ENCODE measurements around the gene ERRFI1.

The ERRFI1 gene

GRCh38 chr1:8051650-8052049, 25.5 kb upstream of the ERRFI1 start:
- TF ChIP-seq YY1 (IDR thresholded peaks at IDR 0.05; ENCODE audit: low read depth) (no peak), TAF1 (IDR thresholded peaks at IDR 0.05; ENCODE audit: low read depth) (no peak), ZBTB7A (IDR thresholded peaks at IDR 0.05; ENCODE audit: low read depth) (no peak), TCF12 (IDR thresholded peaks at IDR 0.05; ENCODE audit: low read depth) (no peak), TEAD4 (IDR thresholded peaks at IDR 0.05) (no peak), CREB1 (IDR thresholded peaks at IDR 0.05; ENCODE audit: low read depth) (no peak), EP300 (IDR thresholded peaks at IDR 0.05; ENCODE audit: borderline replicate concordance) (no peak), EGR1 (IDR thresholded peaks at IDR 0.05) (no peak), REST (IDR thresholded peaks at IDR 0.05; ENCODE audit: low read depth) (no peak), MAX (IDR thresholded peaks at IDR 0.05) (no peak), RAD21 (IDR thresholded peaks at IDR 0.05; ENCODE audit: low read depth) (no peak), FOXM1 (IDR thresholded peaks at IDR 0.05; ENCODE audit: borderline replicate concordance, low read depth) (no peak), CEBPB (IDR thresholded peaks at IDR 0.05) (no peak), USF1 (IDR thresholded peaks at IDR 0.05) (no peak), NFIC (IDR thresholded peaks at IDR 0.05) (no peak)

- TF ChIP-seq CEBPB (IDR thresholded peaks at IDR 0.05) (peak; percentile 92), NFIC (IDR thresholded peaks at IDR 0.05) (0 out of 2 replicates have a peak, but pooled peaks have one; percentile 32), USF1 (IDR thresholded peaks at IDR 0.05) (no peak)
These were observed 21.8 kb upstream of the ERRFI1 start for GRCh38 chr1:8047686-8048445.

GRCh38 chr1:8047112-8047511, 21.0 kb upstream of the ERRFI1 start:
- TF ChIP-seq CEBPB (IDR thresholded peaks at IDR 0.05) (peak; percentile 62; the same call in 1 of the 2 replicates), REST (IDR thresholded peaks at IDR 0.05; ENCODE audit: low read depth) (no peak), ZBTB7A (IDR thresholded peaks at IDR 0.05; ENCODE audit: low read depth) (no peak)

GRCh38 chr1:8046391-8046790, 20.3 kb upstream of the ERRFI1 start:
- TF ChIP-seq YY1 (IDR thresholded peaks at IDR 0.05; ENCODE audit: low read depth): no peak
- no peak for TF ChIP-seq RAD21 (IDR thresholded peaks at IDR 0.05; ENCODE audit: low read depth)
- TF ChIP-seq EP300 (IDR thresholded peaks at IDR 0.05; ENCODE audit: borderline replicate concordance): no peak; the same call in 1 of the 2 replicates
- no peak for TF ChIP-seq NFIC (IDR thresholded peaks at IDR 0.05)
- no peak for TF ChIP-seq REST (IDR thresholded peaks at IDR 0.05; ENCODE audit: low read depth)
- no peak for TF ChIP-seq MAX (IDR thresholded peaks at IDR 0.05)
- TF ChIP-seq CEBPB (IDR thresholded peaks at IDR 0.05): no peak
- TF ChIP-seq EGR1 (IDR thresholded peaks at IDR 0.05): no peak

GRCh38 chr1:8043621-8044020, 17.5 kb upstream of the ERRFI1 start:
- TF ChIP-seq RAD21 (IDR thresholded peaks at IDR 0.05; ENCODE audit: low read depth): no peak
- TF ChIP-seq USF1 (IDR thresholded peaks at IDR 0.05): no peak
- TF ChIP-seq TCF12 (IDR thresholded peaks at IDR 0.05; ENCODE audit: low read depth): no peak
- TF ChIP-seq TAF1 (IDR thresholded peaks at IDR 0.05; ENCODE audit: low read depth): no peak
- TF ChIP-seq CEBPB (IDR thresholded peaks at IDR 0.05): no peak
- TF ChIP-seq EGR1 (IDR thresholded peaks at IDR 0.05): no peak
- TF ChIP-seq ZBTB7A (IDR thresholded peaks at IDR 0.05; ENCODE audit: low read depth): no peak
- no peak for TF ChIP-seq YY1 (IDR thresholded peaks at IDR 0.05; ENCODE audit: low read depth)
- TF ChIP-seq NFIC (IDR thresholded peaks at IDR 0.05): no peak
- no peak for TF ChIP-seq EP300 (IDR thresholded peaks at IDR 0.05; ENCODE audit: borderline replicate concordance)
- TF ChIP-seq TEAD4 (IDR thresholded peaks at IDR 0.05): no peak
- TF ChIP-seq REST (IDR thresholded peaks at IDR 0.05; ENCODE audit: low read depth): no peak
- TF ChIP-seq CREB1 (IDR thresholded peaks at IDR 0.05; ENCODE audit: low read depth): no peak
- TF ChIP-seq MAX (IDR thresholded peaks at IDR 0.05): no peak
- TF ChIP-seq FOXM1 (IDR thresholded peaks at IDR 0.05; ENCODE audit: borderline replicate concordance, low read depth): no peak

All from Ishikawa (cell line).